ENCODE results near the gene USP3. TPM values are rescaled to one million over a fixed set of nuclear protein-coding genes. Genes with fewer than 3 reads are reported as not detected.

The USP3 gene
- polyA plus RNA-seq, 1 donor (not counting 4 experiments of a cell fraction or from before 2014, with no cell fraction given): 16.2 TPM

- no peak overlapping the region for H3K4me3 ChIP-seq (ENCODE audit: control insufficient read depth in 2 of 3, extremely low read depth in 1 of 3, insufficient read depth in 2 of 3, low read depth in 1 of 3, low read length in 3 of 3)
- no peak for DNase-seq (ENCODE audit: low read depth, low spot score)
- FAIRE-seq: no peak
- peaks cover 5 to 7% of the 10 kb centered on the region in 2 experiments for H3K36me3 ChIP-seq (ENCODE audit: control insufficient read depth in 2 of 2, extremely low read depth in 1 of 2, insufficient read depth in 2 of 2, low read length in 2 of 2)
- no peak overlapping the region for H2AFZ ChIP-seq (ENCODE audit: control insufficient read depth, low read length)
- no peak overlapping the region for H3K4me2 ChIP-seq (ENCODE audit: control insufficient read depth, extremely low read depth, insufficient read depth, low read depth, low read length)
- no peaks in the 10 kb centered on the region for H3K9me3 ChIP-seq (ENCODE audit: control insufficient read depth, low read depth, low read length)
- H3K79me2 ChIP-seq (ENCODE audit: control insufficient read depth, insufficient read depth, low read length): no peaks in the 10 kb centered on the region
- H3K9ac ChIP-seq (ENCODE audit: control insufficient read depth, extremely low read depth, insufficient read depth, low read length): no peak overlapping the region
- no peaks in the 10 kb centered on the region for H3K27me3 ChIP-seq (ENCODE audit: control insufficient read depth, extremely low read depth, insufficient read depth, low read length)
- H3K27ac ChIP-seq (ENCODE audit: control insufficient read depth, insufficient read depth, low read length): no peak overlapping the region
- no peaks in the 10 kb centered on the region for H4K20me1 ChIP-seq (ENCODE audit: control insufficient read depth, extremely low read depth, insufficient read depth, low read length)
- no peak for TF ChIP-seq EZH2 (IDR thresholded peaks at IDR 0.05; ENCODE audit: low read length)
- TF ChIP-seq CTCF (optimal IDR thresholded peaks at IDR 0.05 in 1 of 3, IDR thresholded peaks at IDR 0.05 in 1 of 3, conservative IDR thresholded peaks at IDR 0.05 in 1 of 3; ENCODE audit: extremely low read depth in 1 of 3, insufficient read depth in 2 of 3, low read length in 3 of 3): no peak
- dilution Hi-C loops (cut with MboI; ENCODE audit: extremely low pct_ligation_motif_present, low sequenced_read_pairs): no loop called here
- H3K9me1 ChIP-seq (ENCODE audit: control insufficient read depth, extremely low read depth, insufficient read depth, low read length): no peaks in the 10 kb centered on the region
- H3K4me1 ChIP-seq (ENCODE audit: control insufficient read depth, extremely low read depth, insufficient read depth, low read length): no peaks in the 10 kb centered on the region
These were observed 70.9 kb downstream of the USP3 start for GRCh38 chr15:63575312-63575711.

GRCh38 chr15:63576441-63576840, 72.0 kb downstream of the USP3 start:
- no peak for FAIRE-seq
- Histone ChIP-seq H4K20me1 (ENCODE audit: control insufficient read depth, extremely low read depth, insufficient read depth, low read length) (no peaks in the 10 kb centered on the region), H3K79me2 (ENCODE audit: control insufficient read depth, insufficient read depth, low read length) (no peaks in the 10 kb centered on the region), H3K27ac (ENCODE audit: control insufficient read depth, insufficient read depth, low read length) (no peak overlapping the region), H3K4me3 (ENCODE audit: control insufficient read depth in 2 of 3, extremely low read depth in 1 of 3, insufficient read depth in 2 of 3, low read depth in 1 of 3, low read length in 3 of 3) (no peak overlapping the region), H3K27me3 (ENCODE audit: control insufficient read depth, extremely low read depth, insufficient read depth, low read length) (no peaks in the 10 kb centered on the region), H2AFZ (ENCODE audit: control insufficient read depth, low read length) (no peak overlapping the region), H3K9me1 (ENCODE audit: control insufficient read depth, extremely low read depth, insufficient read depth, low read length) (no peaks in the 10 kb centered on the region), H3K9ac (ENCODE audit: control insufficient read depth, extremely low read depth, insufficient read depth, low read length) (no peak overlapping the region), H3K9me3 (ENCODE audit: control insufficient read depth, low read depth, low read length) (no peaks in the 10 kb centered on the region), H3K36me3 (ENCODE audit: control insufficient read depth in 2 of 2, extremely low read depth in 1 of 2, insufficient read depth in 2 of 2, low read length in 2 of 2) (peaks cover 3 to 4% of the 10 kb centered on the region in 2 experiments), H3K4me2 (ENCODE audit: control insufficient read depth, extremely low read depth, insufficient read depth, low read depth, low read length) (no peak overlapping the region), H3K4me1 (ENCODE audit: control insufficient read depth, extremely low read depth, insufficient read depth, low read length) (no peaks in the 10 kb centered on the region)
- DNase-seq (ENCODE audit: low read depth, low spot score): no peak
- TF ChIP-seq EZH2 (IDR thresholded peaks at IDR 0.05; ENCODE audit: low read length) (no peak), CTCF (optimal IDR thresholded peaks at IDR 0.05 in 1 of 3, IDR thresholded peaks at IDR 0.05 in 1 of 3, conservative IDR thresholded peaks at IDR 0.05 in 1 of 3; ENCODE audit: extremely low read depth in 1 of 3, insufficient read depth in 2 of 3, low read length in 3 of 3) (no peak)
- dilution Hi-C loops (cut with MboI; ENCODE audit: extremely low pct_ligation_motif_present, low sequenced_read_pairs): no loop called here

All from keratinocyte (primary cell).